ENCODE measurements around the gene SERPINA3. TPM values are rescaled to one million over a fixed set of nuclear protein-coding genes. Genes with fewer than 3 reads are reported as not detected.
"Not testable (repeated sequence)": the region's sequence is repeated elsewhere in the genome, so short reads cannot be mapped to it uniquely, and the experiment has no call there.

SERPINA3 gene
- total RNA-seq, 4 donors from 2014 or later: 31.0 to 91.4 (median 73.2) TPM

DNA sequence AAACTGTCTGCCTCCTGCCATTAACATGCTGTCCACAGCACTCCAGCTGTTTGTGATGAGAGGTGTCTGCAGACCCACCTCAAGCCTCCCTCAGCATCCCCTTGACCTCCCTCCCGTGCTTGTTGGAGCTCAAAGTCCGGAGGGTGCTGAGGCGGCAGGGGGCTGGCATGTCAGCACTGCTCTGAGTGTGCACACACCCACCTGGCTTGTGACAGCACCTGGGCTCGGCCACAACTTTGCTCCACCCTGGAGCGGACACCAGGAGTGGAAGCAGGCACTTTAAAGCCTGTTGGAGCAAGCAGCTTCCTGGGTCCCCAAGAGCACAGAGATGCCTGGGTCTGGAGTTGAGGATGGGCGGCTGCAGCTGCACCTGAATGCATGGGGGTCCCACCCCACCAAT lies 20.9 kb downstream of the SERPINA3 start:
- whole genome bisulfite sequencing: 75% methylated on average over 5 of the region's 6 CpGs
- Histone ChIP-seq H3K27ac (no peak overlapping the region), H3K4me1 (no peaks in the 10 kb centered on the region), H3K27me3 (peaks cover 23% of the 10 kb centered on the region), H3K36me3 (no peaks in the 10 kb centered on the region), H3K4me3 (no peak overlapping the region), H3K9me3 (no peaks in the 10 kb centered on the region)
- DNase-seq (ENCODE audit: low spot score in 2 of 2): peak in 1 of 2 donors; percentile 40
- no peak for TF ChIP-seq POLR2AphosphoS5 (IDR thresholded peaks at IDR 0.05)
- TF ChIP-seq, protein P1, sequence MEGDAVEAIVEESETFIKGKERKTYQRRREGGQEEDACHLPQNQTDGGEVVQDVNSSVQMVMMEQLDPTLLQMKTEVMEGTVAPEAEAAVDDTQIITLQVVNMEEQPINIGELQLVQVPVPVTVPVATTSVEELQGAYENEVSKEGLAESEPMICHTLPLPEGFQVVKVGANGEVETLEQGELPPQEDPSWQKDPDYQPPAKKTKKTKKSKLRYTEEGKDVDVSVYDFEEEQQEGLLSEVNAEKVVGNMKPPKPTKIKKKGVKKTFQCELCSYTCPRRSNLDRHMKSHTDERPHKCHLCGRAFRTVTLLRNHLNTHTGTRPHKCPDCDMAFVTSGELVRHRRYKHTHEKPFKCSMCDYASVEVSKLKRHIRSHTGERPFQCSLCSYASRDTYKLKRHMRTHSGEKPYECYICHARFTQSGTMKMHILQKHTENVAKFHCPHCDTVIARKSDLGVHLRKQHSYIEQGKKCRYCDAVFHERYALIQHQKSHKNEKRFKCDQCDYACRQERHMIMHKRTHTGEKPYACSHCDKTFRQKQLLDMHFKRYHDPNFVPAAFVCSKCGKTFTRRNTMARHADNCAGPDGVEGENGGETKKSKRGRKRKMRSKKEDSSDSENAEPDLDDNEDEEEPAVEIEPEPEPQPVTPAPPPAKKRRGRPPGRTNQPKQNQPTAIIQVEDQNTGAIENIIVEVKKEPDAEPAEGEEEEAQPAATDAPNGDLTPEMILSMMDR (IDR thresholded peaks at IDR 0.05): no peak
- TF ChIP-seq EP300 (IDR thresholded peaks at IDR 0.05): no peak
- no peak for TF ChIP-seq POLR2A (IDR thresholded peaks at IDR 0.05)

DNA sequence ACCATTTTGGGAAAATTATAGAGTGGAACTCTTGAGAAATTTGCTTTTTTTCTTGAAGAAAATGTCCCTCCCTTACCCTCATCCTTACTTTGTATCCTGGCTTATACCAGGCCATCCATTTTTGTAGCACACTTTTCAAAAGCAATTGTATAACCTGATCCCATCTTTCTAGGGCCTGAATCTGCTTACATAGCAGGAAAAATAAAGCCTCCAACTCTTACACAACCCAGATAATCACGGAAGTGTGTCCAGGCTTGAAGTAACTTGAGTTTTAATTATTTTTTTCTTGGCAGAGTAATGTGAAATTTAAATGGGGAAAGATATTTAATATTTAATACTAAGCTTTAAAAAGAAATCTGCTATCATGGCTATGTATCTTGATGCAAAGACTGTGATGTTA lies 23.0 kb downstream of the SERPINA3 start:
- Histone ChIP-seq H3K36me3 (no peaks in the 10 kb centered on the region), H3K4me1 (no peaks in the 10 kb centered on the region), H3K4me3 (no peak overlapping the region), H3K9me3 (no peaks in the 10 kb centered on the region), H3K27me3 (peaks cover 23% of the 10 kb centered on the region), H3K27ac (no peak overlapping the region)
- 35% methylated on average over 1 of the region's 1 CpG for WGBS
- no peak for DNase-seq (ENCODE audit: low spot score in 2 of 2)
- TF ChIP-seq POLR2AphosphoS5 (IDR thresholded peaks at IDR 0.05) (no peak), POLR2A (IDR thresholded peaks at IDR 0.05) (no peak), EP300 (IDR thresholded peaks at IDR 0.05) (no peak)
- TF ChIP-seq, protein P1 (IDR thresholded peaks at IDR 0.05): no peak

DNA sequence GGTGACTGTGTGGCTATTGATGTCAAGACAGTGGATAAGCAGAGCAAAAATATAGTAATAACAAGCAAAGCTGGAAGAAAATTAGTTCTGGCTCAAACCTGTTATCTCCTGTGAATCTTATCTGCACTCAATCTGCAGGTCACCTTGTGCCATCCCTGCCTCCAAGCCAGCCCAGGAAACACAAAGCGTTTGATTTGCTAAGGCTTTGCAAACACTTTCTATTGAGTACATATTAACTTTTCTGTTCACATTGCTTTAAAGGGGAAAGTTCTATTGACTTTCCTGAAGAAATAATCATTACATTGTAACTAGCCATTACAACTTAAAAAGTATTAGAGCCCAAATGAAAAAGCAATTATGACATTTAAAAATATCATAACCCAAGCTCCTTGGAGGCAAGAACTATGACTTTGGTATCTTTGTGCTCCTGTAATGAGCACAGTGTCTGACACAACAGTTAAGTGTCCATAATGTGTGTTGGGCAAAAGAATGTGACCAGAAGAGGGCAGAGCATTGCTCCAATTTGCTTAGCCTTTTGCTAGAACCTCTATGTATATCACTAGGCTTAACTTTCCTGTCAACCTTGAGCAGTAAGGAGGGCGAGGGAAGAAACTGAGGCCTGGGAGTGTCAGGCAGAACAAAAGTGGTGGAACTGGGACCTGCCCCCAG lies 24.7 kb downstream of the SERPINA3 start:
- Histone ChIP-seq H3K4me3 (no peak overlapping the region), H3K27ac (no peak overlapping the region), H3K9me3 (no peaks in the 10 kb centered on the region), H3K27me3 (peaks cover 19% of the 10 kb centered on the region), H3K4me1 (no peaks in the 10 kb centered on the region), H3K36me3 (no peaks in the 10 kb centered on the region)
- TF ChIP-seq, protein P1 (IDR thresholded peaks at IDR 0.05): no peak
- TF ChIP-seq POLR2AphosphoS5 (IDR thresholded peaks at IDR 0.05) (no peak), EP300 (IDR thresholded peaks at IDR 0.05) (no peak), POLR2A (IDR thresholded peaks at IDR 0.05) (no peak)
- 59% methylated on average over 2 of the region's 2 CpGs for WGBS
- DNase-seq (ENCODE audit: low spot score in 2 of 2): no peak

DNA sequence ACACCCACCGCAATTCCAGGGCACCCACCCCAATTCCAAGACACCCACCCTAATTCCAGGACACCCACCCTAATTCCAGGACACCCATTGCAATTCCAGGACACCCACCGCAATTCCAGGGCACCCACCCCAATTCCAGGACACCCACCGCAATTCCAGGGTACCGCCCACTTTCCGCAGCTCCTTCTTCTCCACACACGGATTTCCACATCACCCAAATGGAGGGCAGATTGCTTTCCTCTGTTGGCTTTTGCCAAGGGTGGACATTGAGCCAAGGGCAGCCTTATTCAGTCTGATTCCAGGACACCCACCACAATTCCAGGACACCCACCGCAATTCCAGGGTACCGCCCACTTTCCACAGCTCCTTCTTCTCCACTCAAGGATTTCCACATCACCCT lies 25.6 kb downstream of the SERPINA3 start:
- H3K27me3 ChIP-seq, H3K4me1 ChIP-seq: not testable (repeated sequence)

DNA sequence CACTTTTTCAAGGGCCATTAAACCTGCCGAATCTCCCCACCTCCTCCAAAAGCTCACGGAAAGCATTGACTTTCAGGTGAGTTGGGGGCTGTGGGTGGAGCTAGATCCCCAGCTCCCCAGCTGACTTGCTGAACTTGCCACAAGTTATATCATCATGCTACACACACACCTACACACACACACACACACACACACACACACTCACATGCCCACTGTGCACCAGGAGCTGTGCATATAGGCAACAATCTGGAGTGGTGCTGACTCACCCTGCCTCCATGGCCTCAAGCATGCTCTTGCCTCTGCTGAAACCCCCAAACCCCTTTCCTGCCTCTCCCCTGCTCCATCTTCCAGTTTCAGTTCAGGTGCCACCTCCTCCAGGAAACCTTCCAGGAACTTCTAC lies 26.1 kb downstream of the SERPINA3 start:
- Histone ChIP-seq H3K36me3 (no peaks in the 10 kb centered on the region), H3K4me1 (no peaks in the 10 kb centered on the region), H3K27ac (no peak overlapping the region), H3K4me3 (no peak overlapping the region), H3K9me3 (no peaks in the 10 kb centered on the region), H3K27me3 (peaks cover 4% of the 10 kb centered on the region)
- WGBS: 76% methylated on average over 2 of the region's 2 CpGs
- peak; percentile 2 to 18 for DNase-seq (ENCODE audit: low spot score in 2 of 2)
- TF ChIP-seq EP300 (IDR thresholded peaks at IDR 0.05) (no peak), POLR2AphosphoS5 (IDR thresholded peaks at IDR 0.05) (no peak), POLR2A (IDR thresholded peaks at IDR 0.05) (no peak)
- TF ChIP-seq, protein P1 (IDR thresholded peaks at IDR 0.05): no peak

More for the DNA sequence above, 25.6 kb downstream of the SERPINA3 start:
- WGBS: 86% methylated on average over 8 of the region's 8 CpGs
- H3K36me3 ChIP-seq; H3K27ac ChIP-seq; DNase-seq (ENCODE audit: low spot score in 2 of 2); H3K4me3 ChIP-seq; H3K9me3 ChIP-seq: not testable (repeated sequence)

Measured in suprapubic skin (tissue), 4 donors.